ENCODE results near the gene UPF1. TPM values are rescaled to one million over a fixed set of nuclear protein-coding genes. Genes with fewer than 3 reads are reported as not detected.

Gene UPF1
- total RNA-seq, 1 donor from 2014 or later = 46.7 TPM

GRCh38 chr19:18857223-18857622 lies 25.5 kb downstream of the UPF1 start:
- no peak for DNase-seq

- no peak for DNase-seq
These were observed 27.3 kb downstream of the UPF1 start for GRCh38 chr19:18858906-18859646.

DNA sequence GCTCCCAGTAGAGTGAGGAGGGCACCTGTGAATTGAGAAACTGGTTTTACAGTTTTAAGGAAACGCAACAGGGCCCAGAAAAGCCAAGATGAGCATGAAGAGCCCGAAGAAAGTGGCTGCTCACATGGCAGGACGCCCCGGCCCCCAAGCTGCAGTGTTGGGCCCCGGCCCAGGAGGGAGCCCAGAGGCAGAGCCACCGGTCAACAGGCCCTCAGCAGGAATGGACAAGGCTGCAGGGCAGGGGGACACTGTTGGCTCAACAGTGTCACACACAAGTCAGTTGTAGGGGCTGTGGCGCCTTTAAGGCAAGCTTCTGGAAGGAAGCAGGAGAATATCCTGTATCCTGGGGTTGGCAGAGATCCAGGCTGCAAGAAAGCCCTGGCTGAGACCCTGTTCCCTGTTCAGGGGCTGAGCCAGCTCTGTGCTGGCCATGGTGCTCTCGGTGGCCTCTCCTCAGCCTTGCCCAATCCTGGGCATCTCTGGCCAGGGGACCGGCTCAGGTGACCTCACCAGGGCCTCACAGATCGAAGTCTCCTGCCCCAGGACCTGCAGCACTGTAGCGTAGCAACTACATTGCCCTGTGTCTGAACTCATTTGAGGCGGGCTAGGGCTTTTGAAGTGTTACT lies 28.0 kb downstream of the UPF1 start:
- DNase-seq = no peak

DNA sequence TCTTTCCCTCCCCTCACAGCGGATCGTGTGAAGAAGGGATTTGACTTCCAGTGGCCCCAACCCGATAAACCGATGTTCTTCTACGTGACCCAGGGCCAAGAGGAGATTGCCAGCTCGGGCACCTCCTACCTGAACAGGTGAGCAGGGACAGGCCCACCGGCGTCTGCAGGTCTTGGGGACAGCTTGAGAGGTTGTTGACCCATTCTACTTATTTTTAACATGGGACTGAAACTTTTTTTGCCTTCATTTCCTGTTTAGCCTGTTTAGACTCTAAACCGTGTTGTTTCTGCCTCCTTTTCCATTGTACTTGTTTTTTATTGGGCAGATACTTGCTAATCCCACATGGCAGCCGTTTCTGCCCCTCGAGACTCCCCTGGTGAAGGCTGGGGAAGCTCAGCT lies 28.5 kb downstream of the UPF1 start:
- no peak for DNase-seq

- DNase-seq = no peak
These were observed 29.0 kb downstream of the UPF1 start for GRCh38 chr19:18860725-18861124.

DNA sequence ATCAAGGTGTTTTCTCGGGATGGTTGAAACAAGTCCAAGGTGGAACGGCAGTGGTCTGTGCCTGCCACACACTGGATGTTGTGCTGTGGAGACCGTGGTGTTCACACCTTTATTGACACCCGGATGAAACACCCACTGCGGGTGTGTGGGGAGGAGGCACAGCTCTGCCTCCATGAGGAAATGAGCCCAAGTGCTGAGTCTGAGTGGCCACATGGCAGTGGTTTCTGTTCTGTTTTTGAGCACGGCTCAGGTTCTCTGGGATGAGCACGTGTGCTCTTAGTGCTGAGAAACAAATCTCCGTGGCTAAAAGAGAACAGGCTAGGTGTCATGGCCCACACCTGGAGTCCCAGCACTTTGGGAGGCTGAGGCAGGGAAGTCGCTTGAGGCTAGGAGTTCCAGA lies 29.5 kb downstream of the UPF1 start:
- DNase-seq = no peak

GRCh38 chr19:18861917-18862316 lies 30.2 kb downstream of the UPF1 start:
- no peak for DNase-seq

DNA sequence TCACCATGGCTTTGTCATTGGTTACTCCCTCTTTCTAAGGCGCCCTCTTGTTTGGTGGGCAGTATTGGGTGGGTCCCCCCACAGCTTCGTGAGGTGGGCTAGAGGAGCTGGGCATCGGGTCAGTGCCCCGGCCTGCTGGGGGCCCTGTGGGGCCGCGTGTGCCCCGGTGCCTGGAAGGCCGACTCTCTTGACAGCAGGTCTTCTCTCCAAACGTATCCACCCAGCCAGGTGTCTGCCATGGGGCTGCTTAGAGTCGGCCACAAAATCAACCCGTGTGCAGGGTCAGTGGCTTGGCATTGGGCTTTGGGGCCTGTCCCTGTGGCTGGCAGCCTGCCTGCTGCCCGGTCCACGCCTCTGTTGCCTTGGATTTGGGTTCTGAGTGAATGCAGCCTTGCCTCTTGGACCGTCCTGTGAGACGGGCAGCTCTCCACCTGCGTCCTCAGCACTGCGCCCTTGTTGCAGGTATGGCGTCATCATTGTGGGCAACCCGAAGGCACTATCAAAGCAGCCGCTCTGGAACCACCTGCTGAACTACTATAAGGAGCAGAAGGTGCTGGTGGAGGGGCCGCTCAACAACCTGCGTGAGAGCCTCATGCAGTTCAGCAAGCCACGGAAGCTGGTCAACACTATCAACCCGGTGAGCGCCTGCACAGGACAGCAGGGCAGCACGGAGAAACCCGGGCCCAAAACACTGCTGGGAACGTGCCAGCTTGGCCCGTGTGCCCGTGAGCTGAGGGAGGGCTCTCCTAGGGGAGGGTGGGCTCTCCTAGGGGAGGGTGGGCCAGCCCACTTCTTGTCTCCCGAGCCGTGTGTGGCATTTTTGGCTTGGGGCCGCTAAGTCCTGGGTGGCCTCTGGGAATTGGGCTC lies 31.4 kb downstream of the UPF1 start:
- no peak for DNase-seq

GRCh38 chr19:18863843-18864362 lies 32.1 kb downstream of the UPF1 start:
- no peak for DNase-seq

GRCh38 chr19:18865106-18865972 lies 33.6 kb downstream of the UPF1 start:
- DNase-seq = no peak

DNA sequence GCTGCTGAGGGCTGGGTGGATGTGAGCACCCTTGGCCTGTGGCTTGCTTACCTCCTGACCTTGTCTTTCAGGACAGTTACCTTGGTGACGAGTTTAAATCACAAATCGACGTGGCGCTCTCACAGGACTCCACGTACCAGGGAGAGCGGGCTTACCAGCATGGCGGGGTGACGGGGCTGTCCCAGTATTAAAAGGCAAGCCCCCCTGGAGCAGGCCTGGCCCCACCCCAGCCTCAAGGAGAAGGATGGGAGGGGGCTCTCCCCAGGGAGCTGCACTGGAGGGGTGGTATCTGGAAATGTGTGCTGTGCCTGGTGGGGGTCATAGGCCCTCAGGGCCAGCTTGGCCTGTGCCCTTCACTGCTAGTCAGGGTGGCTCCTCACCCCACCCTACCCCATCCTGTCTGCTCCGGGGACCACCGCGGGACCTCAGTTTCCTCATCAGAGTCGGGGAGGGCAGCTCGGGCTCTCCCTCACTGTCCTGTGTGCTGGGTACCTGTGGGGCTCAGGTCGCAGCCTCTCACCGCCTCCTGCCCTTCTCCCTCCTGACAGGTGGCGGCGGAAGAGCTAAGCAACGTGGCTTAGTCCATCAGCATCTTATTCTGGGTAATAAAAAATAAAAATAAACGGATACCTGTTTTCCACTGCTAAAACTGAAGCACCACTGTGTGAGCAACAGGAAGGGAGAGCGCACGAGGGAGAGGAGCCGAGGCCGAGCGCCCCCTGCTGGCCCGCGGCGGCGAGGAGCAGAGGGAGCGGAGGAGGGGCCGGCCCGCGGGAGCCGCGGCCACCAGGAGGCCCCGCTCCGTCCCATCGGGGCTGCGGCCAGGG lies 34.4 kb downstream of the UPF1 start:
- DNase-seq = no peak

DNA sequence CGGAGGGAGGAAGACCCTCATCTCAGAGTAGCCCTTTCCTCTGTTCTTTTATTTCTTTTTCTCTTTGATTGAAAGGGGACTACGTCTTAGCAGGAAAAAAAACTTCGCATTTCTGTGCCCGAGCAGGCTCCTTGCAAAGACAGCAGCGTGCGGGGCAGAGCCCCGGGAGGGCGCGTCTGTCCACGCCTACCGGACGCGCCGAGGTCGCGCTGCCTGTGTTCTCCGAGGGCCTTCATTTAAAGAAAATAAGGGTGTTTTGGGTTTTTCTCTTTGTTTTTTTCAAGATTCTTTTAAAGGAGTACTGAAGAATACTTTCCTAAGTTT lies 35.0 kb downstream of the UPF1 start:
- DNase-seq = no peak

DNA sequence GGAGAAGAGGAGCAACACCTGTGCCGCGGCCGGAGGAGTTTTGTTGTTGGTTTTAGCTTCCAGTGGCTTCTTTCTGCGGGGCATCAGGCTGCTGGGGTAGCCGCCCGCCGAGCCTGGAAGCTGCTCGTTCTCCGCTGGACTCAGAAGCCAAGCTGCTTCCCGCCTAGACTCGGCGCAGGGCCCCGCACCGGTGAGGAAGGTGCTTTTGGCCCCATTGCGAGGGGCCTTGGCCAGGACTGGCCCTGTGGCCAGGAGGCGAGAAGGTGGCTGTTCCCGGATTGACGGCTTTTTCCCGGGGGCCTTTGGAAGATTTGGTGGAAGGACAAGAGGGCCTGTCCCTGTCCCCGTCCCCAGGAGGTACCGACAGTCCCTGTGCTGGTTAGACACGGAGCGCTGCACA lies 35.4 kb downstream of the UPF1 start:
- no peak for DNase-seq

GRCh38 chr19:18867751-18868150 lies 36.0 kb downstream of the UPF1 start:
- DNase-seq = no peak

GRCh38 chr19:18868380-18869022 lies 36.7 kb downstream of the UPF1 start:
- no peak for DNase-seq

- no peak for DNase-seq
These were observed 37.4 kb downstream of the UPF1 start for GRCh38 chr19:18869023-18869618.

DNA sequence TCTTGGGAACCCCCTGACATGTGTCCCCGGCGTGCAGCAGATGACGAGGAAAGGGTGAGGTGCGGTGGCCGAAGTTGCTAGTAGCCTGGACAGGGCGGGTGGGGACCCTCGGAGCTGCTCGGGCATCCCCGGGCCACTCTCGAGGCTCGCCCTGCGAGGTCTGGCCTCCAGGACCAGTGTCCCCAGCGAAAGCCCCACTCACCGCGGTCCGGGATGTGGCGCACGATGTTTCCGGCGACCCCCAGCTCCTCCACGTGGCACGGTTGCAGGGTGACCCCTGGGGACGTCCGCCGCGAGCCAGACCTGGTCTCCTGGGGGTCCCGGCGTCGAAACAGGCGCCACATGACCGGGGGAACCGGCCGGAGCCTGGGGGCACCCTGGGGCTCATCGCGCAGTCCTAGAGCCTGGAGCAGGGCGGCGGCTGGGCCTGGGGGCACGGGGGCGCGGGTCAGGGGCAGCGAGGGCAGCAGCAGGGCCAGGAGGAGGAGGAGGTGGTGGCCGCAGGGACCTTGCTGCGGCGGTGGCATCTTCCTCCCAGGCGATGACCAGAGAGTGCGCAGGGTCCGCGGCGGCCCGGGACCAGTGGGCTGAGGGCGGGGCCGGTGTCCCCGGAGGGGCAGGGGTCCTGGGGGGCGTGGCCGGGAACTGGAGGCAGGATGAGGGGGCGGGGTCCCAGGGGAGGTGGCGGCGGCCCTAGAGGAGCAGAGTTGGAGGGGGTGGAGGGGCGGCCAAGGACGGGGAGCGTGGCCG lies 38.2 kb downstream of the UPF1 start:
- no peak for DNase-seq

- DNase-seq = no peak
These were observed 38.9 kb downstream of the UPF1 start for GRCh38 chr19:18870531-18871172.

- no peak for DNase-seq
These were observed 39.8 kb downstream of the UPF1 start for GRCh38 chr19:18871543-18871942.

Measured in skin of body (tissue), 2 donors.